Activated CD4-positive, alpha-beta T cell treated with anti-CD3 and anti-CD28 coated beads, Interleukin-2, Interleukin-6, amounts not matched to agents 100 ng/mL and 50 ng/mL, durations not matched to agents 16 hours and 8 hours (primary cell): ENCODE results near the gene ZNF43.
A peak's percentile ranks its signal among the peaks of the same experiment; 100 is the strongest.
"Not testable (repeated sequence)": the region's sequence is repeated elsewhere in the genome, so short reads cannot be mapped to it uniquely, and the experiment has no call there.

Source experiments
- DNase-seq: peaks from one replicate; pipeline ENCODE4 v3.0.0-alpha.2; 2020

Gene ZNF43

GRCh38 chr19:21835810-21836444 is at the start of gene ZNF43:
ZNF43 (minus strand) TSS chr19:21836182; CDS start chr19:21836038, 144 bp downstream.
- DNase-seq: peak; percentile 94

- not testable (repeated sequence) for DNase-seq
Observed at GRCh38 chr19:21885516-21885915, 49.5 kb upstream of the ZNF43 start.

- DNase-seq: not testable (repeated sequence)
Observed at GRCh38 chr19:21884786-21885185, 48.8 kb upstream of the ZNF43 start.

- DNase-seq: no peak
Observed at GRCh38 chr19:21883516-21883915, 47.5 kb upstream of the ZNF43 start.

GRCh38 chr19:21880761-21881160 is 44.8 kb upstream of the ZNF43 start:
- not testable (repeated sequence) for DNase-seq

GRCh38 chr19:21878646-21879045 is 42.7 kb upstream of the ZNF43 start:
- DNase-seq: no peak

GRCh38 chr19:21877976-21878375 is 42.0 kb upstream of the ZNF43 start:
- DNase-seq: no peak

- not testable (repeated sequence) for DNase-seq
Observed at GRCh38 chr19:21876608-21877007, 40.6 kb upstream of the ZNF43 start.

GRCh38 chr19:21856773-21857514 is 21.0 kb upstream of the ZNF43 start:
- DNase-seq: no peak

GRCh38 chr19:21851596-21852345 is 15.8 kb upstream of the ZNF43 start:
- peak; percentile 90 for DNase-seq

GRCh38 chr19:21850656-21851255 is 14.8 kb upstream of the ZNF43 start:
- no peak for DNase-seq

- no peak for DNase-seq
Observed at GRCh38 chr19:21848706-21849105, 12.7 kb upstream of the ZNF43 start.

GRCh38 chr19:21843081-21843480 is 7.1 kb upstream of the ZNF43 start:
- no peak for DNase-seq

- no peak for DNase-seq
Observed at GRCh38 chr19:21841488-21842097, 5.6 kb upstream of the ZNF43 start.

- no peak for DNase-seq
Observed at GRCh38 chr19:21841081-21841480, 5.1 kb upstream of the ZNF43 start.

GRCh38 chr19:21839976-21840375 is 4.0 kb upstream of the ZNF43 start:
- no peak for DNase-seq

GRCh38 chr19:21838646-21839045 is 2.7 kb upstream of the ZNF43 start:
- no peak for DNase-seq

- DNase-seq: no peak
Observed at GRCh38 chr19:21835429-21835809, 563 bp downstream of the ZNF43 start.

- DNase-seq: no peak
Observed at GRCh38 chr19:21833733-21834132, 2.2 kb downstream of the ZNF43 start.

GRCh38 chr19:21824679-21825078 is 11.3 kb downstream of the ZNF43 start:
- DNase-seq: no peak

GRCh38 chr19:21823224-21823623 is 12.8 kb downstream of the ZNF43 start:
- DNase-seq: no peak

GRCh38 chr19:21812448-21812847 is 23.5 kb downstream of the ZNF43 start:
- DNase-seq: no peak
